Stimulated activated CD8-positive, alpha-beta memory T cell treated with anti-CD3 and anti-CD28 coated beads, Interleukin-12 subunit alpha, Interleukin-12 subunit beta, amount 100 ng/mL, for 1 hour (primary cell): ENCODE measurements around the gene ICAM4.
"Not testable (repeated sequence)": the region's sequence is repeated elsewhere in the genome, so short reads cannot be mapped to it uniquely, and the experiment has no call there.

Source experiments
- DNase-seq: peaks from one replicate; pipeline ENCODE4 v3.0.0-alpha.2; 2020; ENCODE audit warnings: low read depth

The ICAM4 gene

GRCh38 chr19:10286803-10287737 lies at the start of gene ICAM4:
ICAM4 (plus strand) TSS chr19:10286955; CDS start chr19:10287013, 58 bp downstream.
- DNase-seq, result no peak

- no peak for DNase-seq
Measured at GRCh38 chr19:10237702-10238101, 49.1 kb upstream of the ICAM4 start.

GRCh38 chr19:10238172-10238783 lies 48.5 kb upstream of the ICAM4 start:
- DNase-seq, result no peak

GRCh38 chr19:10241826-10242449 lies 44.8 kb upstream of the ICAM4 start:
- not testable (repeated sequence) for DNase-seq

- DNase-seq, result no peak
Measured at GRCh38 chr19:10243606-10244005, 43.1 kb upstream of the ICAM4 start.

GRCh38 chr19:10245189-10245939 lies 41.4 kb upstream of the ICAM4 start:
- no peak for DNase-seq

GRCh38 chr19:10246511-10246910 lies 40.2 kb upstream of the ICAM4 start:
- DNase-seq, result no peak

- peak; percentile 90 for DNase-seq
Measured at GRCh38 chr19:10251792-10252694, 34.7 kb upstream of the ICAM4 start, which contains the start of gene MRPL4. MRPL4 (plus strand) TSS chr19:10252214; CDS start chr19:10252254, 40 bp downstream.

GRCh38 chr19:10252707-10253106 lies 34.0 kb upstream of the ICAM4 start:
- no peak for DNase-seq

GRCh38 chr19:10254244-10254643 lies 32.5 kb upstream of the ICAM4 start:
- DNase-seq, result no peak

- no peak for DNase-seq
Measured at GRCh38 chr19:10255358-10255757, 31.4 kb upstream of the ICAM4 start.

GRCh38 chr19:10256551-10256950 lies 30.2 kb upstream of the ICAM4 start:
- DNase-seq, result no peak

GRCh38 chr19:10256970-10257615 lies 29.7 kb upstream of the ICAM4 start:
- DNase-seq, result no peak

- DNase-seq, result no peak
Measured at GRCh38 chr19:10258080-10258710, 28.6 kb upstream of the ICAM4 start.

GRCh38 chr19:10259162-10259905 lies 27.4 kb upstream of the ICAM4 start:
- peak; percentile 72 for DNase-seq

GRCh38 chr19:10260141-10260584 lies 26.6 kb upstream of the ICAM4 start:
- DNase-seq, result no peak

- DNase-seq, result no peak
Measured at GRCh38 chr19:10262771-10263170, 24.0 kb upstream of the ICAM4 start.

GRCh38 chr19:10266706-10267105 lies 20.0 kb upstream of the ICAM4 start:
- DNase-seq, result no peak

- DNase-seq, result no peak
Measured at GRCh38 chr19:10268071-10268470, 18.7 kb upstream of the ICAM4 start.
